ENCODE measurements around the gene SMAP2. TPM values are rescaled to one million over a fixed set of nuclear protein-coding genes. Genes with fewer than 3 reads are reported as not detected.

Gene SMAP2
- total RNA-seq, 1 donor from 2014 or later, result 12.7 TPM

GRCh38 chr1:40450495-40451237, 77.1 kb downstream of the SMAP2 start:
- peaks cover 25% of the 10 kb centered on the region for H3K9me3 Mint-ChIP-seq (ENCODE audit: unreplicated experiment)
- H3K27me3 Mint-ChIP-seq (ENCODE audit: unreplicated experiment), result no peaks in the 10 kb centered on the region
- H3K4me3 Mint-ChIP-seq (ENCODE audit: unreplicated experiment), result peak overlapping the region; percentile 87
- no peak for DNase-seq (ENCODE audit: extremely low spot score, unreplicated experiment)
- no peak for TF ChIP-seq CTCF (IDR thresholded peaks at IDR 0.05)
- peaks cover 18% of the 10 kb centered on the region for H3K4me1 Mint-ChIP-seq (ENCODE audit: unreplicated experiment)
- H3K27ac Mint-ChIP-seq (ENCODE audit: unreplicated experiment), result peak overlapping the region; percentile 94
- peaks cover 36% of the 10 kb centered on the region for H3K36me3 Mint-ChIP-seq (ENCODE audit: unreplicated experiment)

GRCh38 chr1:40451238-40451585, 77.7 kb downstream of the SMAP2 start:
- Mint-ChIP-seq H3K36me3 (ENCODE audit: unreplicated experiment) (peaks cover 41% of the 10 kb centered on the region), H3K27me3 (ENCODE audit: unreplicated experiment) (no peaks in the 10 kb centered on the region), H3K4me3 (ENCODE audit: unreplicated experiment) (peak overlapping the region; percentile 87), H3K27ac (ENCODE audit: unreplicated experiment) (peak overlapping the region; percentile 94), H3K9me3 (ENCODE audit: unreplicated experiment) (peaks cover 28% of the 10 kb centered on the region), H3K4me1 (ENCODE audit: unreplicated experiment) (peaks cover 18% of the 10 kb centered on the region)
- DNase-seq (ENCODE audit: extremely low spot score, unreplicated experiment), result no peak
- no peak for TF ChIP-seq CTCF (IDR thresholded peaks at IDR 0.05)

- Mint-ChIP-seq H3K36me3 (ENCODE audit: unreplicated experiment) (peaks cover 78% of the 10 kb centered on the region), H3K4me1 (ENCODE audit: unreplicated experiment) (peaks cover 10% of the 10 kb centered on the region), H3K27ac (ENCODE audit: unreplicated experiment) (no peak overlapping the region), H3K27me3 (ENCODE audit: unreplicated experiment) (no peaks in the 10 kb centered on the region), H3K9me3 (ENCODE audit: unreplicated experiment) (peaks cover 61% of the 10 kb centered on the region), H3K4me3 (ENCODE audit: unreplicated experiment) (no peak overlapping the region)
- DNase-seq (ENCODE audit: extremely low spot score, unreplicated experiment), result no peak
- no peak for TF ChIP-seq CTCF (IDR thresholded peaks at IDR 0.05)
Observed at GRCh38 chr1:40454873-40455272, 81.3 kb downstream of the SMAP2 start.

GRCh38 chr1:40462956-40463590, 89.5 kb downstream of the SMAP2 start:
- TF ChIP-seq CTCF (IDR thresholded peaks at IDR 0.05), result no peak
- peaks cover 69% of the 10 kb centered on the region for H3K36me3 Mint-ChIP-seq (ENCODE audit: unreplicated experiment)
- H3K27ac Mint-ChIP-seq (ENCODE audit: unreplicated experiment), result no peak overlapping the region
- H3K9me3 Mint-ChIP-seq (ENCODE audit: unreplicated experiment), result peaks cover 49% of the 10 kb centered on the region
- no peaks in the 10 kb centered on the region for H3K4me1 Mint-ChIP-seq (ENCODE audit: unreplicated experiment)
- no peaks in the 10 kb centered on the region for H3K27me3 Mint-ChIP-seq (ENCODE audit: unreplicated experiment)
- no peak for DNase-seq (ENCODE audit: extremely low spot score, unreplicated experiment)
- H3K4me3 Mint-ChIP-seq (ENCODE audit: unreplicated experiment), result no peak overlapping the region

- Mint-ChIP-seq H3K4me1 (ENCODE audit: unreplicated experiment) (no peaks in the 10 kb centered on the region), H3K36me3 (ENCODE audit: unreplicated experiment) (peaks cover 29% of the 10 kb centered on the region), H3K27me3 (ENCODE audit: unreplicated experiment) (no peaks in the 10 kb centered on the region), H3K4me3 (ENCODE audit: unreplicated experiment) (no peak overlapping the region), H3K9me3 (ENCODE audit: unreplicated experiment) (peaks cover 57% of the 10 kb centered on the region), H3K27ac (ENCODE audit: unreplicated experiment) (no peak overlapping the region)
- no peak for TF ChIP-seq CTCF (IDR thresholded peaks at IDR 0.05)
- DNase-seq (ENCODE audit: extremely low spot score, unreplicated experiment), result no peak
Observed at GRCh38 chr1:40469327-40469726, 95.8 kb downstream of the SMAP2 start.
